Osteocyte (in vitro differentiated cells): Measurements from ENCODE around the gene NKX2-2. TPM values are rescaled to one million over a fixed set of nuclear protein-coding genes. Genes with fewer than 3 reads are reported as not detected.
"Not testable (repeated sequence)": the region's sequence is repeated elsewhere in the genome, so short reads cannot be mapped to it uniquely, and the experiment has no call there.

ENCODE experiments used
- DNase-seq: peaks from one replicate; pipeline ENCODE4 v3.0.0; 2021; ENCODE audit warnings: mixed read lengths; ENCODE audit not compliant: unreplicated experiment; ENCODE audit errors: extremely low spot score
- H3K27ac Mint-ChIP-seq: one replicate; pipeline ENCODE4 v1.8.0; 2021; ENCODE audit warnings: mild to moderate bottlenecking, mixed read lengths; ENCODE audit not compliant: unreplicated experiment
- H3K27me3 Mint-ChIP-seq: one replicate; pipeline ENCODE4 v1.8.0; 2021; ENCODE audit warnings: mixed read lengths; ENCODE audit not compliant: unreplicated experiment
- H3K36me3 Mint-ChIP-seq: one replicate; pipeline ENCODE4 v1.8.0; 2021; ENCODE audit warnings: mixed read lengths; ENCODE audit not compliant: unreplicated experiment
- H3K4me1 Mint-ChIP-seq: one replicate; pipeline ENCODE4 v1.8.0; 2021; ENCODE audit warnings: mixed read lengths; ENCODE audit not compliant: unreplicated experiment
- H3K4me3 Mint-ChIP-seq: one replicate; pipeline ENCODE4 v1.8.0; 2021; ENCODE audit warnings: mild to moderate bottlenecking, moderate library complexity, mixed read lengths; ENCODE audit not compliant: unreplicated experiment
- H3K9me3 Mint-ChIP-seq: one replicate; pipeline ENCODE4 v1.8.0; 2021; ENCODE audit warnings: mixed read lengths; ENCODE audit not compliant: unreplicated experiment
- CTCF ChIP-seq: fragments of 200-600 bp; sonication (generic); IDR thresholded peaks from 2 replicates; pipeline ENCODE4 v1.5.0; 2021; ENCODE audit warnings: antibody characterized with exemption, mild to moderate bottlenecking, moderate library complexity
- total RNA-seq: library from RNA; stranded (reverse); gene quantifications from 2 replicates; pipeline ENCODE4 v1.2.1, GENCODE V29; 2021

Gene NKX2-2
- total RNA-seq, 1 donor from 2014 or later, result not detected

- H3K27me3 Mint-ChIP-seq, result peaks cover 29% of the 10 kb centered on the region
- no peak for DNase-seq
- no peak overlapping the region for H3K4me3 Mint-ChIP-seq
- H3K9me3 Mint-ChIP-seq, result peaks cover 3% of the 10 kb centered on the region
- H3K27ac Mint-ChIP-seq, result no peak overlapping the region
- H3K36me3 Mint-ChIP-seq, result no peaks in the 10 kb centered on the region
- peak; percentile 31 for TF ChIP-seq CTCF
- no peaks in the 10 kb centered on the region for H3K4me1 Mint-ChIP-seq
Observed at GRCh38 chr20:21490105-21490504, 23.8 kb downstream of the NKX2-2 start.

- not testable (repeated sequence) for DNase-seq, H3K27me3 Mint-ChIP-seq, H3K4me3 Mint-ChIP-seq, H3K4me1 Mint-ChIP-seq, H3K36me3 Mint-ChIP-seq, H3K9me3 Mint-ChIP-seq, H3K27ac Mint-ChIP-seq
Observed at GRCh38 chr20:21480144-21480543, 33.7 kb downstream of the NKX2-2 start.

- Mint-ChIP-seq H3K27me3 (peaks cover 10% of the 10 kb centered on the region), H3K27ac (no peak overlapping the region), H3K36me3 (no peaks in the 10 kb centered on the region), H3K4me1 (no peaks in the 10 kb centered on the region), H3K4me3 (no peak overlapping the region), H3K9me3 (peaks cover 6% of the 10 kb centered on the region)
- DNase-seq, result no peak
- TF ChIP-seq CTCF, result no peak
Observed at GRCh38 chr20:21465799-21466198, 48.1 kb downstream of the NKX2-2 start.

GRCh38 chr20:21464916-21465315 is 48.9 kb downstream of the NKX2-2 start:
- Mint-ChIP-seq H3K27ac (no peak overlapping the region), H3K4me3 (no peak overlapping the region), H3K27me3 (peaks cover 8% of the 10 kb centered on the region), H3K9me3 (peaks cover 6% of the 10 kb centered on the region), H3K4me1 (no peaks in the 10 kb centered on the region), H3K36me3 (no peaks in the 10 kb centered on the region)
- no peak for DNase-seq
- no peak for TF ChIP-seq CTCF

Other genes starting within 250 kb of the NKX2-2 start
- 66.7 and 67.0 TPM in 2 replicates for gene XRN2, start 210.7 kb downstream of the NKX2-2 start, total RNA-seq
- gene NKX2-4, start 116.5 kb downstream of the NKX2-2 start, total RNA-seq, result not detected in 2 replicates
- gene PAX1, start 191.6 kb upstream of the NKX2-2 start, total RNA-seq, result not detected in 2 replicates